ENCODE measurements around the gene SPATA12.

The SPATA12 gene

DNA sequence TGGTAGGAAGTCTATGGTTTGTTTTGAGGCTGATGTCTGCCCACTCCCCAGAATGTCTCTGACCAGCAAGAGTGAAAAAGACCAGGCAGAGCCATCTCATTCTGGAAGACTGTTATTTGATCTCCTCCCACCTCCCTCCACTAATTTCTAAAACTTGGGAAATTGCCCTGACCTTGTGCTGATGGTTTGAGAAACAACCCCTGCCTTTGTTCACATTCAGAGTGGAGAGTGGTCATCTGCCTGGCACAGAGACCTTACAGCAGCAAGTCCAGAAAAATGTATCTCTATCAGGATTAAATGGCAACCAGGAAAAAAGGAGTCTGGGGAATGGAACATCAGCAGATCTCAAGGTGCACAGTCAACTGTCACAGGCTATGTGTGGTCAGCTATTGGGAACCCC lies 25.7 kb downstream of the SPATA12 start:
- no peak for DNase-seq

DNA sequence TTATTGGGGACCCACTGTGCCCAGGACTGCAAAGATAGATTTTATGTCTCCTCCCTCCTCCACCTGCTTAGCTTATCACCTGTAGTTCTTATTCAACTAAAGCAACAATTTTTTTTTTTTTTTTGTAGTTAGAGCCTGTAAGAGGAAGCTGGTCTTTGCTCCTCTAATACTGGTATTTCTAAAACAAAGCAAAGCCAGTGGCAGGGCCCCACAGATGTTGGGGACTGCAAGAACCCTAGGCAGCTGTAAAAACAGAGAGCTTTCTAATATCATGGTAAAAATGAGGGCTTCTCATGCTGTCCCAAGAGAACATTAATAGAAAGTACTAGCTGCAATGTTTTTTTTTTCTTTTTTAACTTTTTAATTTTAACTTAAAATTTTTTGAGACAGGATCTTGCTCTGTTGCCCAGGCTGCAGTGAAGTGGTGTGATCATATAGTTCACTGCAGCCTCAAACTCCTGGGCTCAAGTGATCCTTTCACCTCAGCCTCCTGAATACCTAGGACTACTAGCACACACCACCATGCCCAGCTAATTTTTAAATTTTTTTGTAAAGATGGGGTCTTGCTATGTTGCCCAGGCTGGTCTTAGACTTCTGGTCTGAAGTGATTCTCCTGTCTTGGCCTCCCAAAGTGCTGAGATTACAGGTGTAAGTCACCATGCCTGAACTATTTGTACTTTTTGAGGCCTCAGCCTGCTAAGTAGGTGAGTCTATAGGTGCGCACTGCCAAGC lies 27.1 kb downstream of the SPATA12 start:
- no peak for DNase-seq

DNA sequence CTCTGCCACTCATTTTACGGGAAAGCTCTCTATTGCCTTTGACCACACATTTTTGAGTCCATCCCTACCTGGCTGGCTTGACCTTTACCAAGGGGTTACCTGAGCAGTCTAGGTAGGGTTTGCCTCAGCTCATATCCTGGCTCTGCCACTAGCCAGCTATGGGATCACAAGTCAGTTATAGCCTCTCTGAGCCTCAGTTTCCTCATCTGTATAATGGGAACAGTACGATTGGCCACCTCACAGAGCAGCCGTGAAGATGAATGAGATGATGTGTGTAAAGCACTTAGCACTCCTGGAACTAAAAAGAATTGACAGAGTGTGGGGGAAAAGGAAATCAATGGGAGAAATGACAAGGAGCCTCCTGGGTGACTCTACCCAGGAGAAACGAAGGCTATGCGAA lies 28.0 kb downstream of the SPATA12 start:
- no peak for DNase-seq

DNA sequence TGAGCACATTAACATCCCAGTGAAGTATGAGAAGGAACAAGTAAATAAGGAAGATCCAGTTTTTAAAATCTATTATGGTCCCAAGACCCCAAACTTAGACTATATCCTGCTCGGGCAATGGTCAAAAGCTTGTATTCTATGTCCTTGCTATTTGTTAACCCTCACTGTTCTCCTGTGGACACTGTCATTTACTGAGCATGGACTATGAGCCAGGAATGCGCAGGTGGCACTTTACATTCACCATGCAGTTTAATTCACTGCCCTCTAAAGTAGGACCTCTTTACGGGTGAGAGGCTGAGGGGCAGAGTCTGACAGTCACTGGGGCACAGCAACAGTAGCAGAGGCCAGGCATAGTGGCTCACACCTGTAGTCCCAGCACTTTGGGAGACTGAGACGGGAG lies 28.6 kb downstream of the SPATA12 start:
- no peak for DNase-seq

DNA sequence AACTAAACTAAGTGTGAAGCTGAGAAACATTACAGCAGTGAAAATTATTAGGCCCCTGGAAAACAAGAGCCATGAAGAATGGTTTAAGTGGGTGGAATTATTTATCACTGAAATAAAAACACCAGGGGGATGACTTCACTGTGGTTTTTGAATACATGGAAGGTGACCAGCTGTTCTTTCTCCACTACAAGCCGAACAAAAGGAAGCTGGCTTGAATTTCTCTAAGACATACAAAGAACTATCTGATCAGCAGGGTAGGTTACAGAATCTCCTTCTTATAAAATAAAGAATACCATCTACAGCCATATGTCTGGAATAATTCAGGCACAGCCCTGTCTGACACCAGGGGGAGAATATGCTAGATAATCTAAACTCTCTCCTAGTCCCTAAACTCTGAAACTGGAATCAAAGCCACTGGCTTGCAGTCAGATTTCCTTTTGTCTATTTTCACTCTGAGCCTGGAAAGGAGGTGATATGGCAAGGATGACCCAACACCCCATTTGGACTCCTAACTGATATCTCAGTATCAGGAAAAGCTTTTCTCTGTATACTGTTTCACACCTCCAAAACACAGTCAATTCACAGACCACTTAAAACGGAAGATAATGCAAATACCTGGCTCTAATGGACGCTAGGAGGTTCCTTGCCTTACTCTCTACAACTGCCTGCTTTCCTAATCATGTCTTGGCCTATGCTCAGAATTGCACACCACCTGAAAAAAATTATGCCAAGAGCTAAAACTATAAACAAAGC lies 31.2 kb downstream of the SPATA12 start:
- no peak for DNase-seq

DNA sequence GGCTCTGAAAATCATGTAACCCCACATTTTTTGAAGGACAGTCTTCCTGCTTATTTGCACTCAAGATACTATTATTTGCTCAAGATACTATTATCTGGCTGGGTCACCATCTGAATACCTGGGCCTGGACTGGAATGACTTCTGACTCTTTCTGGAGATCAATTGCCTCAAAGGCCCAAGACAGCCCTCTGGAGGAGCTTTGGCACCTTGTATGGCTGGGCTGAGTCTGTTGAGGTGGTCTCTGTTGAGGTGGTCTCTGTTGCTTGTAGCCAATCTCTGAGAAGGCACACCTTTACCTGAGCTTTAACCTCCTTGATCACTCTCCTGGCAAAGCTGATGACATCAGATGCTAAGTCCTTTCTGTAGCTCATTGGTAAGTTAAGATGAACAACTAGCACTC lies 33.0 kb downstream of the SPATA12 start:
- no peak for DNase-seq

DNA sequence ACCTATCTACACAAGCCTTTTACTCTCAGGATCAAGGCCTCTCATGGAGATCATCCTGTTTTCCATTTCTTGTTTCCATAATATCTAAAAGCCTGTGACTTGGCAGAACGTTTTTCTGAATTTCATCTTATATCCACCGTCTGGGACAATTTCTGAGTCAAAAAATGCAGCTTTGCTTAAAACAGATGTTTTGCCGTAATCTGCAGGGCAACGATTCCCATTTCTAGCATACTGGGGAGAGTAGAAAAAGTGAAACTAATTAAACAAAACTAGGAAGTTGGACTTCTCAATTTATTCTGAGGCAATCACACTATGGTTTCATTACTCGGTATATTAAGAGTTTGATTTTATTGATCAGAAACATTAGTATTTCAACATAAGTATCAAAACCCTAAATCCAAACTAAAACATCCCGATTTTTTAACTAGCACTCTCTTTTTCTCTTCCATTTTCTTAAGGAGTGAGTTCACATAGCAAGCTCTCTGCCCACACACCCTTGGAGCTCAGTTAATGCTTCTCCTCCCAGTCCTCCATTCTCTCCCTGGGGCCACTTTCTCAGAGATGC lies 33.6 kb downstream of the SPATA12 start:
- DNase-seq = no peak

DNA sequence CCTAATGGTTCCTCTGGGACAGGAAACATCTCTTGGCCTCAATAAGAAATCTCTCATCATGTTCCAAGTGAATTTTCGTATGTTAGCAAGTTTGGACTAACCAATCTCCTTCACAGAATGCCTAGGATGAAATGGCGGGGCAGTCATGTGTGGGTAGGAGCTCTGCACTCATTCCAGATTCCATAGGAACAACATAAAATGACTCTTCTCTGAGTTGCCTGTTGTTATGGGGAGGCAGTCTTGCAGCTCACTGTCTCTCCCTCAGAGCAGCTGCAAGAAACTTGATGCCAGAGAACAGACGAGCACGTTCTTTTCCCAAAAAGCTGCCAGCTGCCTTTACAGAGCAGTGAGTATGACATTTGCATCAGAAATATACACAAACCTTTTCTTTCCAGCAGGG lies 34.1 kb downstream of the SPATA12 start:
- no peak for DNase-seq

DNA sequence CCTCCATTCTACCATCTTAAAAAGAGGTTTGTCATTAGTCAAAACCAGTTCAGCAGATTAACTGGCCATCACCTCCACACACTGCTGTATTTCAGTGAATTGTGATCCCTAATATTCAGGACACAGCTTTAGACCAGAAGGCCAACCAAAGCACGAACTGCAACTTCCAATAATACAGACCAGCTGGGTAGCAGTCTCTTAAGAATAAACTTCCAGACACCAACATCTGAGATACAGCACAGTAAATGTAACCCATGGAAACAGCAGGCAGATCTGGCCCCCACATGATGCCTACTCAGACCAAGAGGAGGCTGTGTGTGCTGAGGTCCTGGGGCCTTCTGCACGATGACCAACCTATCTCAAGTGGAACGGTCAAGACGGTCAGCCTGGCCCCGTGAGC lies 34.9 kb downstream of the SPATA12 start:
- no peak for DNase-seq

DNA sequence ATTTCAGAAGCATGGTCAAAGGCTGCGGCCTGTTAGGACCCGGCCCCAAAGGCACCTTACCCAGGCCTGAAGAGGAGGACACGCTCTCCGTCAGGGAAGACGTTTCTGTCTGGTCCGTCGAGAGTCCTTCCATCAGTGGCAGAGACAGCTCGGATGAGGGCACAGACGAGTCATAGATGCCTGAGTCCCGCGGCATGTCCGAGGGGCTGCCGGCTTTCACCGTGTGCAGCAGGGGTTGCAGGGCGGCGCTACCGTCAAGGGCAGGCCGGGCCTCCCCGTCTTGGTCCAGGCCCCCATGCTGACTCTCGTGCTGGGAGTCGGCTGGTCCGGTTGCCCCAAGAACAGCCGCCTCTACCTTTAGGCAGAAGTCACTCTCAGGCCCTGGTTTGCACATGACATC lies 37.1 kb downstream of the SPATA12 start:
- DNase-seq = no peak

DNA sequence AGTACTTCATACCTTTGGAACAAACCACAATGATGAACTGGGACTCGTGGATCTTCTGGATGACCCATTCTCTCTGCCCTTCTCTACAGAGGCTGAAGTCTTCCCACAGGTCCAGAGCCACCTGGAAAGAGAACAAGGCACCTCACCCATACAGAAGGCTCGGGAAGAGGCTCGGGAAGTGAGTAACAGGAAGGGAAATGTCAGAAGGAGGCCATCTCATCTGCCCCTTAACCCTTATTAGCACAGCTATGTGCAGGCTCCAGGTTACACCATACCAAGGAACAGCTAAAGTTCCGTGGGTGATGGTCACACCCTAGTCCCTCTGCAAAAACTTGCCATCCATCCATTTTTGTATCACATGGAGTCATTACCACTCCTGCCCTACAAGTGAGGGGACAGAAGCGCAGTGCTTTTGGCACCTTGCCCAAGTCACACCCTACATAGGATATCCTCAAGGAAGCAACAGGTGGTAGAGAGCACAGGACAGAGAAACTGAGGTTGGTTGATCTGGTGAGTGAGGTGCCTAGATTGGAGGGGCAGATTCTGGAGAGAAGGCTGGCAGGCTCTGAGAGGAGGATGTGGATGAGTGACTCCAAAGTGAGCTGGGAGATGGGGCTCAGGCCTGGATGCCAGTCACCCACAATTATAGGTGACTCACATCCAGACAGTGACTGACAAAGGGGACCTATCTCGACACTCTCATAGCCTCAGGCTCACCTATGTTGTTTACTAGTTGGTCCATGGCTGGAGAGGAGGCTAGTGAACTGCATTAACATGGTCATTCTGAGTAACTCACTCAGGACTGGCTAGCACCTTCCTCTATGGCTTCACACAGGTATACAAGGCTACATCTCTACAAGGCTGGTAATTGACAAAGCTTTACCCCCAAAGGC lies 38.2 kb downstream of the SPATA12 start:
- DNase-seq = no peak

DNA sequence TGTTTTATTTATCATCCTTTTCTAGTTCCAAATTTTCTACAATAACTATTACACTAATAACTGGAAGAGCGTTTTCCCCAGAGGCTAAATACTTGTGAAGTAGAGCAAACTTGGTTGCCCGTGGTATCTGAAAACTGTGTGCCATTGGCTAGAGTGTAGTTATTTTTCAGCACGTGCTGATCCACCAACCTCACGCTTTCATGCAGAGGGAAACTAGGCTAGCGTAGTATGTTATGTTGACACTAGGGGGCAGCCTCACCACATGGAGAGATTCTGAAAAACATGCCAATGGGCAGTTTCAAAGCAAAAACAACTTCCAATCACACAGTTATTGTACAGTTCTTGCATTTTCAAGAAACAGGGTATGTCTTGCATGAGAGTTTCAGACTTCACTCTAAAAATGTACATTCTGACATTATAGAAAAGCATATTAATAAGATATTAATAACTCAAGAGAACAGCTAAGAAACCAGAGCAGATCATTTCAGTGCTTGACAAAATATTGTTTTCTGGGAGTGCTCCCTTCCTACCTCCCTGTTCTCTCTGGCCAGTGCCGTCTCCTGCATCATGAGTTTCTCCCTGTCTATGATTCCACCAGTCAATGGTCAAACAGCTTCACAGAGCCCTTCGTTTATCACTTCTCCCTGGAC lies 39.7 kb downstream of the SPATA12 start:
- peak; percentile 59 for DNase-seq

DNA sequence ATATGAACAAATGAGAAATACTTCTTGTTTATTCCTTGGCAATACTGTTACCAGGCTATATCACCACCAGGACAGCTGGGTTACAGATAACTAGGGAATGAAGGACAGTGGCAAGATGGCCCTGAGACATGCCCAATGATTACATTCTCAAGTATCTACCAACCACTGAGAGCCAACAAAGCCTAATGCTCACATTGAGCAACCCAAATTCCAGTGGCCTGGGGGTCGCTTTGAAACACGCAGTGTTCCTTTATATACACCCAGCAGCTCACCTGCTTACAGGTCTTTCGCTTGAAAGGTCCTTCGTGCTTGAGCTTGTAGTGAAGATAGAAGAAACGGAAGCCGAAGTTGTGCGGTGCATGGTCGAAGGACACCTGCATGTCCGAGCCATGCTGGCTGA lies 45.1 kb downstream of the SPATA12 start:
- DNase-seq = no peak

DNA sequence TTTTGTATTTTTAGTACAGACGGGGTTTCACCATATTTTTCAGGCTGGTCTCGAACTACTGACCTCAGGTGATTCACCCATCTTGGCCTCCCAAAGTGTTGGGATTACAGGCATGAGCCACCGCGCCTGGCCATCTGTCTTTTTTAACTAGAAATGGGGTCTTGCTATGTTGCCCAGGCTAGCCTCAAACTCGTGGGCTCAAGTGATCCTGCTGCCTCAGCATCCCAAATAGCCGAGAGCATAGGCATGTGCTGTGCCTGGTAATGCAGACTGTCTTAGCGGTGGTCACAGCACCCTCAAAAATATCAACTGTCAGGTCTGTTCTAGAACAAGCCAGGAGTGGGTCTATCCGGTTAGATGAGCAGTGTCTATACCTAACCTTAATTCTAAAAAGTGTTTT lies 48.2 kb downstream of the SPATA12 start:
- DNase-seq = no peak

DNA sequence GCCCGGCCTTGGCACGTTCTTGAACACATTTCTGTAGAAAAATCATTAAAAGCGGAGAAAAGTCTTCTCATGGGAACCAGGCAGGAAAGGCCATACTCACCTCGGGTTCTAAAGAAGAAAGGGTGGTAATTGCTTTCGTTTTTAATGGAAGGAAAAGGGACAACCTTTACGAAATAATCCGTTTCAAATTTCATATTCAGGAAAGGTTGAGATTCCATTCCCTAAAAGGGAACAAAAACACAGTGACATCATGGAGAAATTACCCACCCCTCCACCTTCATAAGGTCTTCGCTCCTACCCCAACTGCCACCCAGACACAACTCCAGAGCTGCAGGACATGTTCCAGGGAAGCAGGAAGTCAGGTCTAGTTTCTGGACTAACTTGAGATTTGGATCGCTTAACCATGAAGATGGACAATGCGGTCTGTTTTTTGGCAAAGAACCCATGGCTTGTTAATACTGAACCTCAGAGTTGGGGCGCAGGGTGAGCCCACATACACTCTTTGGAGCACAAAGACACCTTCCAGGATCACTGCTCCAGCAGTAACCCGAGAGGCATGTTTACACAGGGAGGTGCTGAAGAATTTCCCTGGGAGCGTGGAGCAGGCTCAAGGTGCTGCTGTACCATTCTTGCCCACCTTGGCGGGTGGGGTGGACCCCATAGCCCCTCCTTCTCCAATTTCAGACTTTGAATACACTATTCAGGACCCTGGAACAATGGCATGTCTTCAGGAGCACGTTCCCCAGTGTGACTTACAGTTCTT lies 49.2 kb downstream of the SPATA12 start:
- no peak for DNase-seq

DNA sequence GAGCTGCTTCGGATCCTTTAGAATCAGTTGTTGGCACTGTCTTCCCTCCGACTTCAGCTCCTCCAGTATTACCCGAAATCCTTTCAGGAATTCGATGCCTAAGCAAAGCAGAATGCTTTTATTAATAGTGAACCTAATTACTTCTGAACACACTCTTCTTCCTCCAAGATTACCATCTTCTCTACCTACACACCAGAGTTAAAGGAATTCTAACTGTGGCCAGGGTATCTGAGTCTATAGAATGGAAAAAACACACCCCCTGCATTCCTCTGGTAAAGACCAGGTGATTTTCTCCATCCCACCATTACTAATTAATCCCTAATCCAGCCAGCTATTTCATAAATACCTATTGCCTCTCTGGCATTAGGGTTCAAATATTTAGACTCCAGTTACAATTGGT lies 49.8 kb downstream of the SPATA12 start:
- no peak for DNase-seq

DNA sequence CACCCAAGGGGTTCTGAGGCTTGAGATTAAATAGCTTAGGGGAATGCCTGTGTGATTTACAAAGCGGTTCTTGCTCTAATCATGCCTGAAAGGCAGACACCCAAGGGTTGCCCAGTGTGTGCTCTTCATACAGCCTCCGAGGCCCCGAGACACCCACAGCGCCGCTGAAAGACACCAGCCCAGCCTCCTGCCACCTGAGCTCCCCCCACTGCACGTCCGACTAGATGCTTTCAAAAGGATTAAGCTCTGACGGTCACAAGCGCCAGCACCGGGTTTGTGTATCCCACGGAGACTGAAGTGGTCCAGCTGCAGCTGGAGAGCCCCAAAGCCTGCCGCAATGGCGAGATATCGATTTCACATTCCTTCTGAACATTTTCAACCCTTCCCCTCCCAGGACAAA lies 50.3 kb downstream of the SPATA12 start:
- DNase-seq = no peak

DNA sequence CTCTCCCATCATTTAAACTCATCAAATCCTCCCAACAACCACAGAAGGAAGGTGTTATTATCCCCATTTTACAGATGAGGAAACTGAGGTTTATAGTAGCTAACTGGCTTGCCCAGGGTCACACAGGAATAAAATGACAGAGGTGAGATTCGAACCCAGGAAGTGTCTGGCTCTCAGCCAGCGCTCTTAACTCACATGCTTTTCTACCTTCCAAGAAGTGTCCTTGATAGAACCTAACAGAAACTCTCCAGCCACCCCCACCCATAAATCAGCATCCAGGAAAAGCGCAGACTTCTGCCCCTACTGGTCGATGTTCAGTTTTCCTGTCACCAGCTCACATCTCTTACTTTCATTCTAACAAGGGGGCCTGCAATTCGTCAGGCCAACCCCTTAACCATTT lies 51.7 kb downstream of the SPATA12 start:
- DNase-seq = no peak

DNA sequence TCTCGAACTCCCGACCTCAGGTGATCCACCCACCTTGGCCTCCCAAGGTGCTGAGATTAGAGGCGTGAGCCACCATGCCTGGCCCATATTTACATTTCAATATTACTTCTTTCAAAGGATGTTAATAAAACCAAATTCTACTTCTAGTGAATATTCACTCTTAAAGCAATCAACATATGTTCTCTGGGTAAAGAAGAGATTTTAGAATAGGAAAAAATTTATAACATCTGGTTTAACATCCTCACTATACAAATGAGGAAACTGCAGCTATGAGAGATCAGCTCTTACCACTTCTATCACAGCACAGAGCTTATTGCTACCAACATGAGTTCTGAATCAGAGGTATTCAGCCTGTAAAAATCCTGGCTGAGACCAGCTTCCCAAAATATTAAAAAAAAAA lies 56.0 kb downstream of the SPATA12 start:
- no peak for DNase-seq

DNA sequence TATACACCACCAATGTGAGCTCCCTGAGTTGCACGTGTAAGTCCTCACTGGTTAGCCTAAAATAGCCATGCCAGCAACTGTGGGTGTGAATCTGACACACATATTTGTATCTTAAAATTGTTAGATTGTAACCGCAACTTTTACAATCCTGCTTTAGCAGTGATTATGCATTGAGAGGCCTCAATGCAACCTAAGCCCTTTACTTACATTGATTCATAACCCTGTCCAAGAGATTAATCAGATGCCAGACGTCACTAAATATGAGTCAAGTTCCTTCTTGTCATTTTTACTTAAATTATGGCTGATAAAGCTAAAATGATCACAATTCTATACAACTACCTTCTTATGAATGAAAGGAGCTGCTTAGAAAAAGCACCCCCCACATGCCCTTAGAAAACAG lies 57.8 kb downstream of the SPATA12 start:
- no peak for DNase-seq

DNA sequence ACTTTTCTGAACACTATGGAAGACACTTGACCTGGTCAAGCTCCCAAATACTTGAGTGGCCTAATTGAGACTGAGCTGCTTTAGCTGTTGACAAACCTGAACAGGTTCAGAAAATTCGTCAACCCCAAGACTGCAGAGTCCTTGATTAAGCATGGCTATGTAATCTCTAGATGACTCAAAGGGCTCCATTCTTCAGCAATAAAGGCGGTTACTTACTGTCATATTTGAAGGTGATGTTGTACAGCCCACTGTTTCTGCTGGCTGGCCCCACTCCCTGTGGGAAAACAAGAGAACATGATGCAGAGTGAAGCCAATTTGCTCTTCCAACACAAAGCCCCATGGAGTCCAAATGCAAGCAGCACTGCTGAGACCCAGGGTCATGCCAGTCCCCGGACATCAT lies 59.6 kb downstream of the SPATA12 start:
- no peak for DNase-seq

Measured in CD4-positive, alpha-beta T cell treated with Interleukin-12 subunit alpha and Interleukin-12 subunit beta, for 1 hour (primary cell).